Central memory CD4-positive, alpha-beta T cell (primary cell): Measurements from ENCODE around the gene RASSF5.
A peak's percentile ranks its signal among the peaks of the same experiment; 100 is the strongest.

Experiments
- DNase-seq: peaks from one replicate; pipeline ENCODE4 v3.0.0; 2022
- total RNA-seq, 3 experiments: gene quantifications; one replicate each; lab custom pipeline; 2026; lab: John Stamatoyannopoulos, UW

RASSF5 gene, protein sequence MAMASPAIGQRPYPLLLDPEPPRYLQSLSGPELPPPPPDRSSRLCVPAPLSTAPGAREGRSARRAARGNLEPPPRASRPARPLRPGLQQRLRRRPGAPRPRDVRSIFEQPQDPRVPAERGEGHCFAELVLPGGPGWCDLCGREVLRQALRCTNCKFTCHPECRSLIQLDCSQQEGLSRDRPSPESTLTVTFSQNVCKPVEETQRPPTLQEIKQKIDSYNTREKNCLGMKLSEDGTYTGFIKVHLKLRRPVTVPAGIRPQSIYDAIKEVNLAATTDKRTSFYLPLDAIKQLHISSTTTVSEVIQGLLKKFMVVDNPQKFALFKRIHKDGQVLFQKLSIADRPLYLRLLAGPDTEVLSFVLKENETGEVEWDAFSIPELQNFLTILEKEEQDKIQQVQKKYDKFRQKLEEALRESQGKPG
- 267 to 471 (median 444) reads per million in 3 experiments for total RNA-seq

DNA sequence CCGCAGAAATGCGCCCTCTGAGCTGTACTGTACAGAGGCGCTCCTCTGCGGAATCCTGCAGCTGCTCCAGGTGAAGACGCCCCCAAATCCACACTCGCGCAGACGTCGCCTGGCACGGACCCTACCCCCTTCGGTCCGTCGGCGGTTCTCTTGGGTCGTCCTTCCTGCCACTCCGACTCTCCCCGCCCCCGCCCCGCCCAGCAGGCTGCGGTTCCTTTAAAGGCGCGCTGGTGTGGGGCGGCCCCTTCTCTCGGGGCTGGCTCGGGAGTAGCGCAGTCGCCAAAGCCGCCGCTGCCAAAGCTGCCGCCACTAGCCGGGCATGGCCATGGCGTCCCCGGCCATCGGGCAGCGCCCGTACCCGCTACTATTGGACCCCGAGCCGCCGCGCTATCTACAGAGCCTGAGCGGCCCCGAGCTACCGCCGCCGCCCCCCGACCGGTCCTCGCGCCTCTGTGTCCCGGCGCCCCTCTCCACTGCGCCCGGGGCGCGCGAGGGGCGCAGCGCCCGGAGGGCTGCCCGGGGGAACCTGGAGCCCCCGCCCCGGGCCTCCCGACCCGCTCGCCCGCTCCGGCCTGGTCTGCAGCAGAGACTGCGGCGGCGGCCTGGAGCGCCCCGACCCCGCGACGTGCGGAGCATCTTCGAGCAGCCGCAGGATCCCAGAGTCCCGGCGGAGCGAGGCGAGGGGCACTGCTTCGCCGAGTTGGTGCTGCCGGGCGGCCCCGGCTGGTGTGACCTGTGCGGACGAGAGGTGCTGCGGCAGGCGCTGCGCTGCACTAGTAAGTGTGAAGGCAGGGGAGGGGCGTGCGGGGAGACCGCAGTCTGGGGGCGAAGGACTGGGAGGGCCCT, at the start of gene RASSF5:
Gene RASSF5, plus strand, starts transcription at position 248 of the 846 bp plus-strand sequence. Its CDS starts 72 bp downstream, at position 320.
- peak; percentile 74 for DNase-seq

DNA sequence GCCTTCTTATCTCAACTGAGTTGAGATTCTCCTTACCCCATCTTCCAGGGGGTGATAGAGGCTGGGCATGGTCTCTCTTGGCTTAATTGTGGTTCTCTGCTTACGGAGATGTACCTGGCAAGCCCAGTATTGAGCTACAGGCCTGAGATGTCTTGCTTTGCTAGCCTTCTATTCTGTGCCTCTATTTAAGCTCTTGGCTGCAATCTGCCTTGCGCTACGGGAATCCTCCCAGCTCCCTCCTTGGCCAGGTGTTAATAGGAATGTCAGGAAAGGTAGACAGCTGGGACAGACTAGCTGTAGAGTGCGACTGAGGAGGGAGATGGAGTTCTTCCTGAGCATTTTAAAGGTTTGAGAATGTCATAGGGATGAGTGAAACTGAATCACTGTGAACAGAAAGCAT, 47.6 kb upstream of the RASSF5 start:
- no peak for DNase-seq

DNA sequence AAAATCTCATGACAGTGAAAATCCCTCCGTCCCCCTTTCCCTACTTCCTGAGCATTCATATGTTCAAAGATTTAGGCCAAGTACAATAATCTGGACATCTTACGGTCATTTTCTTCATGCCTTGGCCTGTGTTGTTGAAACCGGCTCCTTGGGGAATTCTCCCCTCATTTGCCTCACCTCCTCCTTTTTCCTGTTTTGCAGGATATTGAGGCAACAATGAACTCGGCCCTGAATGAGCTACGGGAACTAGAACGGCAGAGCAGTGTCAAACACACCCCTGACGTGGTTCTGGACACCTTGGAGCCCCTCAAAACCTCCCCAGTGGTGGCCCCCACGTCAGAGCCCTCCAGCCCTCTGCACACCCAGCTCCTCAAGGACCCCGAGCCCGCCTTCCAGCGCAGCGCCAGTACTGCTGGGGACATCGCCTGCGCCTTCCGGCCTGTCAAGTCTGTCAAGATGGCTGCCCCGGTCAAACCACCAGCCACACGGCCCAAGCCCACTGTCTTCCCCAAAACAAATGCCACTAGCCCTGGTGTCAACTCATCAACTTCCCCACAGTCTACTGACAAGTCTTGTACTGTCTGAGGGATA, 46.4 kb upstream of the RASSF5 start:
- no peak for DNase-seq

DNA sequence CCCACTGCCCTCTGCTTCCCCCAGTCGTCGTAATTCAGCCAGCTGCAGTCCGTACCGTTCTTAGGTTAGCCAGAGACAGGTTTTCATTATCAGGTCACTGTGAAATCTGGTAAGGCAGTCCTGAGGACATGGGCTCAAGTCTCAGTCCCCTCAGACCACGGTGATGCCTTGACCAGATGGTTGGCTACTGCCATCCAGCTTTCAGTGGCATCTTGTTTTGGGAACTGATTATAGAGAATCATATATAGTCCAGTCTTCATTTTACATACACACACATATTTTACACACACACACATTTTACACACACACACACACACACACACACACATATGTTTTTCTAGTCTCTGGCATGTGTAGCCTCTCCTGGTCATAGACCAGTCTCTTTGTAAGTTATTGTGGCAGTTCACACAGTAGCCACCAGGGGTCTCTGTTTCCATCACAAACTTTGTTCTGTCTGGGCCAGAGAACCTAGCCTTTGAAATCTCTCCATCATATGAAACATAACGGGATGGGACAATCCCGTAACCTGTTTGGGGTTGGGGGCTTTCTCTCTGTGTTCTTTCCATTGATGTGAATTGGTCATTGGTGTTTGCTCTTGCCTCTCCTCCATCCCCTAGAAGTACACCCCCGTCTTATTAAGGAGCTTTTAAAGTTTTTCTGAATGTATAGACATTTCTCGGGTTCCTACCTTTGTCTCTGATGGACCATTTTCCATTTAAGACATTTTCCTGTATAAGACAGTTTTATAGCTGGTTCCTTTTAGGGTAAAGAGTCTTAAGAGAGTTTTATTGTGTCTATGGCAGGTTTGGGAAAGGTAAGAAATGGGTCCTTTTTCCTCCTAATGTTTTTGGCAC, 45.5 kb upstream of the RASSF5 start:
- peak; percentile 61 for DNase-seq

DNA sequence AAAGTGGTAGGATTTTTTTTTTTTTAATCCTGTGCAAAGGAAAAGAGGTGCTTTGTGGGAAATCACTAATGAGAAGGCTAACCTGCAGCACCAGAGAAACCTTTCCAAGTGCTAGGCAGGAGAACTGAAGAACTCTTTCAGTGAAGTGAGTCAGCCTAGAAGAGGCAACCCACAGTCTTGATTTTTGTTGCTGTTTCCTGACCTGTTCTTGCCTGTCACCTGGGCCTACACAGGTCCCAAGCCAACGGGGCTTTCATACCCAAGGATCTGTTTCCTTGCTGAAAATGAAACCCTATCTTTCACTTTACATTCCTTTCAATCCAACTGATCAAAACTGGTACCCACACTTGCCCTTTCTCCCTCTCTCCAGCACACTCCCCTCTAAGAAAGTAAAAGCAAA, 44.2 kb upstream of the RASSF5 start:
- no peak for DNase-seq

DNA sequence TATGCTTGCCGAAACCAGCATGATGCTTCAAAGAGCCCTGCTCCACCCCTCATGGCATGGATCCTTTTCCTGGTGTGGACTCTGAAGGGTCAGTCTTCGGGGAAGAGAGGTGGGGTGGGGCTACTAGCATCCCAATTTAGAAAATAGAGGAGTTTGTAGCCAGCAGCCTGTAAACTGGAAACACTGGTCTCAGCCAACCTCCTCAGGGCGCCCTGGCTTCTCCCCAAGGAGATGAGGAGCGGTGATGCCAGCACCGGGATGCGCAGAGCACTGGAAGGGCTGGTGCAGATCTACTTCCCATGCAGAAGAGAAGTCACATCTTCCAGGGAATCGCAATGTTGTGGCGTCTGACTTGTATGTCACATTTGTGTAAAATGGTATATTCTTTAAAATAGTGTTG, 43.4 kb upstream of the RASSF5 start:
- DNase-seq, result no peak

DNA sequence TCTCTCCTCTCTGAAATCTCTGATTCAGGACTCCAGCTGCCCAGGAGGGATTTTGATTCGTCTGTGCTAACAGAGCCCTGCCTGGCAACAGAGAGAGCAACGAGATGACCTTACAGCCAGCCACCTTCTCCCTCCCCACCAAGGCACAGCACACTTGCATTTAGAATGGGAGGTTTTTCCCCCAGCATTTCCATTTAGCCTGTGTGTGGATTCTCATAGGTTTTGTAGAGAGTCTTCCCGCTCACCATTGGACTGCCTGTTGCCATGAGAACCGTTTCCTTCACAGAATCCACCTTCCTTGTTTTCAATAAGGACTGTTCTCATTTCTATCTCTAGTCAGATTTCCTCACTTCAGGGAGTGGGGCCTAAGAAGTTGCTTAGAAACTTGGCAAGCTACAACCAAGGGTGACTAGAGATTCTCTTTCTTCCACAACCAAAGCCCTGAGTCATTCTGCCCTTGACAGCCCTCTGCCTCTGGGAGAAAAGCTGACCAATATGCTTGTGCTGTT, 42.8 kb upstream of the RASSF5 start:
- no peak for DNase-seq

DNA sequence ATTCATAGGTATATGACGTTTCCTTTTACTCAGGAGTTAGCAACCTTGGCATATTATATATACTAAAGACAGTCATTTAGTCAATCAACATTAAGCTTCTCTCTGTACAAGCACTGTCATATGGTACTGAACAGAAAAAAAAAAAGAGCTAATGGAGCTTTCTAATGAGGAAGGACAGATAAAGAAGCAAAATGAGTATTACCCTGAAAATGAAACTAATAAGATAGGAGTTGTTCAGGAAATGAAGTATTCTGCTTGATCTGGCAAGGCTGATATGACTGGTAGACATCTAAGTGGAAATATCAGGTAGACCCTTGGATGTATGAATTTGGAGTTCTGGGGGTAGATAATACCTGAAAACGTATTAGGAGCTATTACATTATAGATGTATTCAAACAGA, 41.4 kb upstream of the RASSF5 start:
- DNase-seq, result no peak

DNA sequence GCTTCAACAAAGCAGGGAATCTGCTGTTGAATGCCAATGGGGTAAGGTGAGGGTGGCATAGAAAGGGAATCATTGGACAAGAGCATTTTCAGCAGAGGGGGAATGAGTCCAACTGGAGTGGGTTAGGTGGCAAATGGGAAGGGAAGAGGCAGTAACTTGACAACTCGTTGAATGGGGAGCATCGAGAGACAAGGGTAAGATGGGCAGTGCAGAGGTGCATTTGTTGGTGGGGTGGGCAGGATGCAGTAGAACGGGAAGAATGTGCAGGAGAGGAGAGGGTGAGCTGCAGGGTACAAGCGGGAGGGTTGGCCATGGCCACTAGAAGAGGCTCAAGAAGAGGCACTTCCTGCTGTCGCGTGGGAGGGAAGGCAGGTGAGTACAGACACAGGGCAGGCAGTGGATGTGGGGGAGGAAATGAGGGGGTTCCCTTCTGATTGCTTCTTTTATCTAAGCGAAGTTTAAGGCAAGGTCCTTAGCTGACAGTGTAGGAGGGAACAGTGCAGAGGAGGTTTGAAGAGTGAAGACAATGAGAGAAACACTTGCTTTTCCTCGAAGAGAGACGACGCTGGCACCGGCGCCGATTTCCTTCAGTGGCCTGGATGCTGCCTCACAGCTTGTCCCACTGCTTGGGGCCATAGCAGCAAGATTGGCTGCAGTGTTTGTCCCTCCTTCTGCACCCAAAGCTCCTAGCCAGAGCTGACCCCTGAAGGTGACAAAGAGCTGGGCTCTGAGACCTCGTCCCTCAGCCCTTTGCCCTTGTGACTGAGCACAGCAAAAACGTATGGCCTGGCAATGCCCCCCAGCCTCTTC, 40.3 kb upstream of the RASSF5 start:
- DNase-seq, result no peak

DNA sequence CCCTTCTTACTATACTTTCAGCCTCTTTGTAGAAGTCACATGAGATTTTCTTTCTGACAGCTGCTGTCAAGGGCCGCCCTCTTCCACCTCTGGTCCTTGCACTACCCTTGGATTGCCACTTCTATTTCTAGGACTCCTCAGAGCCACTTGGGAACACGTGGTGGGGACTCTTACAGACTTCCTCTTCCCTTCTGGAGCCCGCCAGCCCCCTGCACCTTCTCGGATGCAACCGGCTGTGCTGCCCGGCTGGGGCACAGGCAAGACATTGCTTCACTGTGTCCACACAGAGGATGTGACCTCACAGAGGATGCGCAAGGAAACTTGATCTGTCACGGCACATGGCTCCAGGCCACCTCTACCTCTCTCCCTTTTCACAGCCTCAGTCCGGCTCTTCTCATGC, 39.4 kb upstream of the RASSF5 start:
- DNase-seq, result no peak

DNA sequence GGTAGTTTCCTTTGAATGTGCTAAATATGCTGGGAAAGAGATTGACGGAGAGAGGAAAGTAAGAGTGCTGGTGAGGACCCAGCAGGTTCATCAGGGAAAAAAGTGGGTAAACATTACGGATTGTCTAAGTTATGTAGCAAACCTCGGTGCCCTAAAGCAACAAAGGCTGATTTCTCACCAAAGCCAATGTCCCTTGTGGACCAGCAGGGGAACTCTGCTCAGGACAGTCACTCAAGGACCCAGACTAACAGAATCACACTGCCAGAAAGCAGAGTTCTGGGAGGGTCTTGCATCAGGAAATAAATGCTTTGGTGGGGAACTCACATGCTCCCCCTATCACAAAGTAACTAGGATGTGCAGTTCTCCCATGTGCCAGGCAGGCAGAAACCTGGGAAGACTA, 38.8 kb upstream of the RASSF5 start:
- no peak for DNase-seq

DNA sequence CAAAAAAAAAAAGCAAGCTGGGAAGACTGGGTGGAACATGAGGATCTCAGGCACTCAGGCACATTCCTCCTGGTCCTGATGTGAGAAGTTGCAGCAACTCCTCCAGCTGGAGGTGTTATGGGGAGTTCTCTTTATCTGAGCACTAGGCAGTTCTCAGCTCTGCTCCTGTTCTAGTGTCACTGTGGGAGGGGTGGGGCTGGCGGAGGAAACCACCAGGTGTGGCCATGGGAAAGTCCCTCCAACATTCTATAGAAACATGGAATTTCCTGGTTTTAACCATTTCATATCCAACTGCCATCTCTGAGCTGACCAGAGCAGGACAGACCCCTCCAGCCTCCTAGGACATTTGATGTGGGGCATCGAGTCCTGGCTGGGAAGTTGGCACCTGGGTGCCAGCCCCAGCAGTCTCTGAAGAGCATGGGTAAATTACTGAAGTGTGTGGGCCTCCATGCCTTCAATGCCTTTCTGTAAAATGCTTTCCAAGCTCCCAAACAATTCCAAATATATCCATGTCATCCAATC, 37.9 kb upstream of the RASSF5 start:
- peak; percentile 35 for DNase-seq

DNA sequence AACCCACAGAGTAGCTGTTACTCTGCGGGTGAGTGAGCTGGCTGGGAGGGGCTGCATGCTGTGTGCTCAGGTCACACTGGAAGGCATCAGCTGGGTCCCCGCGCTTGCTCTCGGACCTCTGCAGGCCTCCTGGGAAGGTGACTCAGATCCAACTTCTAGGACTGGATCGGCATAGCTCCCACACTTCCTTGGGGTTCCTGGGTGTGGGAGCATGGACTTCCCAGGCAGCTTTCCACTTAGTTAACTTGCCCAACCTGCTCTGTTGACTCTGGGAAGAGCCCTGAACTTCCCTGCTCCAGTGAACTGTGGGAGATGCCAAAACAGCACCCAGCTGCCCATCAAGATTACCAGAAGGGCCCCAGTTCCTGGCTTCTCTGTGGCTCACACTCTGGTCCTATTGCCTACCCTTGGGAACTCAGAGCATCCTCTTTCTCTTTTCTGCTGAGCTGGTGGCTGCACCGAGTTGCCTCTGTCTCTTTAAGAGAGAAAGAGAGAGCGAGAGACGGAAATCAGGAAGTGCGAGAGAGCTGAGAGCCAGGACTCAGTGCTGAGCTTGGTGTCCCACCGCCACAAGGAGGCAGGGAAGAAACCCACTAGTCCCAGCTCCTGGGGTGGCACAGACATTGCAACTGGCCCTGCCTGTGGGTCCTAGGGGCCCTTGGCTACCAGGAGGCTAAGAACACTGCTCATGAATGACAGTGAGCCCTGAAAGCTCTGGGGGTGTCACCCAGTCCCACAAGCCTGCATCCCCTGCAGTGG, 37.2 kb upstream of the RASSF5 start, which contains the start of gene IKBKE:
Gene IKBKE, plus strand, starts transcription at position 544 of the 759 bp plus-strand sequence. CDS start 2,752 bp downstream, outside the sequence.
- peak; percentile 56 for DNase-seq

DNA sequence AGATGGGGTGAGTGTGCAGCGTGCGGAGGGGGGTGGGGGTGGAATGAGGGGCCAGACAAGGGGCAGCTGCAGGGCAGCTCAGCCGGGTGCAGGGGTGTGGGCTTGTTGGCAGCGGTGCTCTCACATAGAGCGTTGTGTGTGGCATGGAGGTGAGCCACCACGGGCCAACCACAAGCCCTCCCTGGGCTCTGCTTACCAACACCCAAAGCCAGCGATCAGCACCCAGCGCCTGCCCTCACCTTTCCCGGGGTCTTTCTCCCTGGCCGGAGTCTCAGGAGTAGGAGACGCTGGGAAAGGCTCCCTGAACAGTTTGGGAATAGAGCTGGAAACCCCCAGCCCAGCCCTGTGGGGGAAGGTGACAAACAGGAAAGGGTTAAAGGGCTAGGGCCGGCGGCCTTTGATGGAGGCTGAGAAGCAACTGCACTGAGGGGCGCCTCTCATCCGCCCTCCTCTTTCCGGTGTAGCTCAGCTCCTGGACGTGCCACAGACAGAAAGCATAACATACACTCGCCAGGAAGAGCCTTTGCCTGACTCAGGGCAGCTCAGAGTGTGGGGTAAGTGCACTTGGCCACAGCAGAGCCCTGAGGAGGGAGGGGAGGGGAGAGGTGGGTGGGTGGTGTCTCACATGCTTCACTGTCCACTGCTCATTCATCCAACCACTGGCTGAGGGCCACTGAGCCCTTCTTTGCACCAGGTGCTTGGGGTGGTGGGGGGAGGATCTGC, 36.5 kb upstream of the RASSF5 start:
- peak; percentile 28 for DNase-seq

DNA sequence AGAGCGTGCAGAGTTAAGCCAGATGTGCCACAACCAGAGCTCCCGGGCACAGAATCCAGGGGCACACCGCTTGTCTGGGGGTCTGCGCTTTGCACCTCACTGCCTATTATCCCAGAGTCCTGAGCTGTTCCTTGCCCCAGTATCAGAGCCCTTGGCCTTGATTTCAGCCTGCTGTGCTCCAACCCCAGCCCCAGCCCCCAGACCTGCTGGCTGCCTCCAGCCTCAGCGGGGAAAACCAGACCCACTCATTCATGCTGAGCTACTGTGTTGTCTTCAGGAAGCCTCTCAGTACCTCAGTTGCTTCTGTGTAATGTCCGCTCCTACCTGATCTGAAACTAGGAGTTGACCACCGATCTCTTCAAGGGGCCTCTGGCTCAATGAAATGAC, 35.9 kb upstream of the RASSF5 start:
- DNase-seq, result no peak

DNA sequence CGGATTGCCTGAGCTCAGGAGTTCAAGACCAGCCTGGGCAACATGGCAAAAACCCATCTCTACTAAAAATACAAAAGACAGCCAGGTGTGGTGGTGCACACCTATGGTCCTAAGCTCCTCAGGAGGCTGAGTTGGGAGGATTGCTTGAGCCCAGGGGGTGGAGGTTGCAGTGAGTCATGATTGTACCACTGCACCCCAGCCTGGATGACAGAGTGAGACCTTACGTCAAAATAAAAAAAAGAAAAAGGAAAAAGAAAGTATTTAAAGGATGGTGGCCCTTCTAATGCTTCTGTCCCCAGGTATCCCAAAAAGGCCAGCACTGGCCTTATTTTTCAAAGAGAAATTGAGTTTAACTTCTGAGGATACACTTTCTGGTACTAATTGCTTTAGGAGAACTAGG, 35.3 kb upstream of the RASSF5 start:
- DNase-seq, result no peak

DNA sequence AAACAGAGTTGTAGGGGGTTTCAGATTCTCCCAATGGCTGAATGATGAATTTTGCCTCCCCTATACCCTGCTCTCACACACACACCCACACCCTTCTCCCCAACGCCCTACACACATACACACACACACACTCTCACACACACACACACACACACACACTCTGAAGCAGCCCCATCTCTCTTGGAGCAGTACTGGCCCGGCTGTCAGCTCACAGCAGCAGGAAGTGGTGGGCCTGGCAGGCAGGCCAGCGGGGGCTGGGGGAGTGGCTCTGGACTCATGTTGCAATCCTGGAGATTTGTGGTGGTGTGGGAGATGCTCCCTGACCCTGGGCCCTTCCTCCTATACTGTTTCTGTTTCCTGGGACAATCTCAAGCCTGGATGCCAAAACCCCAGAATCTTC, 34.9 kb upstream of the RASSF5 start:
- no peak for DNase-seq

DNA sequence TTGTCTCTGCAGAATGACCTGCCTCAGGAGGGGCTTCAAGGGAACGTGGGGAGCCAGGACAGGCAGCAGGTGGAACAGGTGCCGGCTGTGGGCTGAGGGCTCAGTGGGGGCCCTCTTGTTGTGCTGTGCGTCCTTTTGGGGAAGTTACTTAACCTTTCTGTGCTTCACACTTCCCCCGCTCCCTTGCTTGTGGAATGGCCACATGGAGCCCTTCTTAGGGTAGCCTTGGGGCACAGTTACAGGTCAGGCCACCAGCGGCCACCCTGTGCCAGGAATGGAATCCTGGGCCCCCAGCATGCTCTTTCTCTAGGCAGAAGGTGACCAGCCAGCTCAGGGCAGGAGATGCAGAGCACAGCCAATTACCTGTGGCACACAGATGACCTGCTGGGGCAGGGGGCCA, 34.4 kb upstream of the RASSF5 start:
- no peak for DNase-seq

DNA sequence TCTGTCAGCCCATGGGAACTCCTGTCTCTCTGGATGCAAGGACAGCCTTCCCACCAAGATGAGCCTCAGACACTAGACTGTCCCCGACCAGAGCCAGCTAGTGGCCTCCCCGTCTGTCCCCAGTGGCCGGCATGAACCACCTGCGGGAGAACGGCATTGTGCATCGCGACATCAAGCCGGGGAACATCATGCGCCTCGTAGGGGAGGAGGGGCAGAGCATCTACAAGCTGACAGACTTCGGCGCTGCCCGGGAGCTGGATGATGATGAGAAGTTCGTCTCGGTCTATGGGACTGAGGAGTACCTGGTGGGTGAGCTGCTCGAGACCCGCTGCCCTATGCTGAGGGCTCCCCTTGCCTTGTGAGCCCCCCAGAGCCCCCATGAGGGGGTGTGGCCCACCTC, 31.3 kb upstream of the RASSF5 start:
- no peak for DNase-seq

DNA sequence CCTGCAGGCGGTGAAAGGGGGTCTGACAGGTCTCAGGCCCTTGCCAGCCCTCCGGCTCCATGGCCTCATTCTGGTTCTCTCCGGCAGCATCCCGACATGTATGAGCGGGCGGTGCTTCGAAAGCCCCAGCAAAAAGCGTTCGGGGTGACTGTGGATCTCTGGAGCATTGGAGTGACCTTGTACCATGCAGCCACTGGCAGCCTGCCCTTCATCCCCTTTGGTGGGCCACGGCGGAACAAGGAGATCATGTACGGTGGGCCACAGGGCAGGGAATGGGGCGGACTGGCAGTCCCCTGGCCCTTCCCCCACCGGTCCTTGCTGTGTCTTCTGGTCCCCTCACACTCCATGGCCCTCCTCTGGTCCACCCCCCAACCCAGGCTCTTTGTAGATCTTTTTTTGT, 30.7 kb upstream of the RASSF5 start:
- no peak for DNase-seq
